ENCODE results near the gene SIX2. TPM values are rescaled to one million over a fixed set of nuclear protein-coding genes. Genes with fewer than 3 reads are reported as not detected.

Gene SIX2
- total RNA-seq, 1 donor from 2014 or later = 14.4 TPM

- no peak for DNase-seq
These were observed 42.2 kb downstream of the SIX2 start for GRCh38 chr2:44967056-44967455.

DNA sequence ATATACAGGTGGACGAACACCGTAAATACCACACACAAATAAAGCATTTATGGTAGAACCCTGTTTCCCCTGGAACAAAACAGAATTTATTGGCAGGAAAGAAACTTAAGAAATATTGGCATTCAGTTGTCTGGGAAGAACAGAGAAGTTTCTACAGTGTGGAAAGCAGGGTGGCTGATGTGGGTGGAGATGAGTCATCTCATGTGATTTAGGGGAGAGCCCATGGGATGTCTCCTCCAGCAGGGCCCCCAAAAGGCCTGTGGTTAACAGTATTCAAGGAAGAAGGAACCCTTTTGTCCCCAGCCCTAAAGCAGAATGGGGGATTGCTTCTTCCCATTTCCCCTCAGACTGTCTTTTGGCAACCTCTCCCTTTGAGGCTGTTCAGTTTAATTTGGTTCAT lies 43.6 kb downstream of the SIX2 start:
- no peak for DNase-seq

GRCh38 chr2:44964752-44965236 lies 44.5 kb downstream of the SIX2 start:
- DNase-seq = no peak

GRCh38 chr2:44962176-44962695 lies 47.0 kb downstream of the SIX2 start:
- DNase-seq = no peak

- DNase-seq = no peak
These were observed 48.4 kb downstream of the SIX2 start for GRCh38 chr2:44960871-44961270.

GRCh38 chr2:44959855-44960254 lies 49.4 kb downstream of the SIX2 start:
- no peak for DNase-seq

- DNase-seq = no peak
These were observed 51.5 kb downstream of the SIX2 start for GRCh38 chr2:44957656-44958327.

DNA sequence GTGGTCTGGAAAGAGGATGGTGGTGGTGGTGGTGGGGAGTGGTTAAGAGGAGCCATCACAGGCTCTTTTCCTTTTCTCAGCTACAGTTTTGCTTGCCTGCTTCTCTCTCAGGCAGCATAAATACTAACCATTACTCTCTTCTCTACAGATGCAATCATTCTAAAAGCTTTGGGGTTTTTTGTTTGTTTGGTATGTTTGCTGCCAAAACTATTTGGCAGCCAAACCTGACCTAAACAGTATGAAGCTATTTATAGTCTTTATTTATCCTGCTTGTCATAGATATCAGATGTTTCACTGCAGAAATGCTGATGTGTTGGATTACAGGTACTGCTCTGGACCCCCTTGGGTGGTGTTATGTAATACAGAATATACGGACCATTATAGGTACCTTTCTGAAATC lies 52.4 kb downstream of the SIX2 start:
- DNase-seq = peak; percentile 58

- DNase-seq = peak; percentile 84
These were observed 53.5 kb downstream of the SIX2 start for GRCh38 chr2:44955593-44956392.

Other genes starting within 250 kb of the SIX2 start
- gene SIX3, start 67.8 kb downstream of the SIX2 start, total RNA-seq = not detected

Measured in tongue (tissue), 2 donors.